ENCODE measurements around the gene RIPOR1. TPM values are rescaled to one million over a fixed set of nuclear protein-coding genes. Genes with fewer than 3 reads are reported as not detected.
A peak's percentile ranks its signal among the peaks of the same experiment; 100 is the strongest.

RIPOR1 gene
- total RNA-seq, 1 donor from 2014 or later = 159 TPM

DNA sequence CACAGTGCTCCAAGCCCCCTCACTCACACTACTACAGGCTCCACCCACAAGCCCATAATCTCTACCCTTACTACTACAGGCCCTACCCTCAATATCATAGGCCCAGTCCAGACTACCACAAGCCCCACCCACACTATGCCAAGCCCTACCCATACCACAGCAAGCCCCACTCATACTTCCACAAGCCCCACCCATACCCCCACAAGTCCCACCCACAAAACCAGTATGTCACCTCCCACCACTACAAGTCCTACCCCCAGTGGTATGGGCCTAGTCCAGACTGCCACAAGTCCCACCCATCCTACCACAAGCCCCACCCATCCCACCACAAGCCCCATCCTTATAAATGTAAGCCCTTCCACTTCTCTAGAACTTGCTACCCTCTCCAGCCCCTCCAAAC, 13.8 kb downstream of the RIPOR1 start:
- intact Hi-C loops (cut with micrococcal nuclease) = loop anchor here (1.0 kb wide), 2 partner anchors 20 to 21 kb away; partner anchors contain the start of gene CTCF
- H3K27me3 Mint-ChIP-seq = no peaks in the 10 kb centered on the region
- POLR2A ChIA-PET = interaction anchor here (1.0 to 2.4 kb wide), 2 partner anchors 12 to 61 kb away, joined by 3 to 9 read pairs; partner anchors contain the start of gene ATP6V0D1
- H3K27ac Mint-ChIP-seq = peak overlapping the region; percentile 68
- H3K4me1 Mint-ChIP-seq = peaks cover 76% of the 10 kb centered on the region
- CTCF ChIA-PET = interaction anchor here (1.1 kb wide), 1 partner anchor 102 kb away, joined by 3 read pairs; the partner anchor contains the start of gene CARMIL2
- peaks cover 77% of the 10 kb centered on the region for H3K36me3 Mint-ChIP-seq (ENCODE audit: low read depth)
- ATAC-seq (ENCODE audit: low read depth) = peak; percentile 81
- no peak overlapping the region for H3K4me3 Mint-ChIP-seq
- no peaks in the 10 kb centered on the region for H3K9me3 Mint-ChIP-seq
- no peak for TF ChIP-seq CTCF (IDR thresholded peaks at IDR 0.05)
- DNase-seq = peak; percentile 57

GRCh38 chr16:67543036-67543435, 14.4 kb downstream of the RIPOR1 start:
- intact Hi-C loops (cut with micrococcal nuclease) = no loop called here
- no peaks in the 10 kb centered on the region for H3K9me3 Mint-ChIP-seq
- H3K27ac Mint-ChIP-seq = peak overlapping the region; percentile 68
- no peak overlapping the region for H3K4me3 Mint-ChIP-seq
- H3K4me1 Mint-ChIP-seq = peaks cover 82% of the 10 kb centered on the region
- no peak for ATAC-seq (ENCODE audit: low read depth)
- no peak for DNase-seq
- H3K36me3 Mint-ChIP-seq (ENCODE audit: low read depth) = peaks cover 79% of the 10 kb centered on the region
- CTCF ChIA-PET = interaction anchor here (1.1 to 10.6 kb wide), 4 partner anchors 12 to 102 kb away, joined by 3 to 200 read pairs (median 32); partner anchors contain the start of genes CARMIL2, CTCF and RIPOR1
- H3K27me3 Mint-ChIP-seq = no peaks in the 10 kb centered on the region
- no peak for TF ChIP-seq CTCF (IDR thresholded peaks at IDR 0.05)
- POLR2A ChIA-PET = interaction anchor here (1.0 to 5.9 kb wide), 5 partner anchors 10 to 54 kb away, joined by 3 to 77 read pairs (median 5); partner anchors contain the start of genes CTCF and RIPOR1

DNA sequence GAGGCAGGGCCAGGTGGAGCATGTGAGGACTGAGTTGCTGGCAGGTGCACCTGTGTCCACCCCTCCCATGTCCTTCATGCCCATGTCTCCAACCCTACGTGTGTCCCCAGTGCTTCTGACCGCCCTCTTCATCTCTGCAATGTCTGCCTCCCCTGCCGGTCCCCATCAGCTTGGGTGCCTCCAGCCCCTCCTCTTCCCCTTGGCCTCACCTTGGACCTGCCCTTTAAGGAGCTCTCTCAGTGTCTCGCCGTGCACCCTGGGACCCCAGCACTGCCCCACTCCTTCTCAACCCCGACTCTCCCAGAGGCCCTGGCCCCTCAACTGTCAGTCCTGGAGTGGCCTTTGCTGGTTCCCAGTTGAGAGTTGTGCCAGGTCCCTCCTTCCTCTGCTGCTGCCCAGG, 15.0 kb downstream of the RIPOR1 start:
- no peak for TF ChIP-seq CTCF (IDR thresholded peaks at IDR 0.05)
- ChIA-PET CTCF (interaction anchor here (0.6 to 10.6 kb wide), 6 partner anchors 13 to 101 kb away, joined by 3 to 200 read pairs (median 12); partner anchors contain the start of genes CARMIL2, CTCF and RIPOR1), POLR2A (interaction anchor here (1.0 to 5.9 kb wide), 6 partner anchors 9 to 117 kb away, joined by 3 to 77 read pairs (median 5); partner anchors contain the start of genes ACD, CTCF, PARD6A and RIPOR1)
- Mint-ChIP-seq H3K36me3 (ENCODE audit: low read depth) (peaks cover 83% of the 10 kb centered on the region), H3K27me3 (no peaks in the 10 kb centered on the region), H3K4me1 (peaks cover 84% of the 10 kb centered on the region), H3K9me3 (no peaks in the 10 kb centered on the region), H3K27ac (peak overlapping the region; percentile 66), H3K4me3 (no peak overlapping the region)
- intact Hi-C loops (cut with micrococcal nuclease) = no loop called here
- no peak for ATAC-seq (ENCODE audit: low read depth)
- DNase-seq = no peak

DNA sequence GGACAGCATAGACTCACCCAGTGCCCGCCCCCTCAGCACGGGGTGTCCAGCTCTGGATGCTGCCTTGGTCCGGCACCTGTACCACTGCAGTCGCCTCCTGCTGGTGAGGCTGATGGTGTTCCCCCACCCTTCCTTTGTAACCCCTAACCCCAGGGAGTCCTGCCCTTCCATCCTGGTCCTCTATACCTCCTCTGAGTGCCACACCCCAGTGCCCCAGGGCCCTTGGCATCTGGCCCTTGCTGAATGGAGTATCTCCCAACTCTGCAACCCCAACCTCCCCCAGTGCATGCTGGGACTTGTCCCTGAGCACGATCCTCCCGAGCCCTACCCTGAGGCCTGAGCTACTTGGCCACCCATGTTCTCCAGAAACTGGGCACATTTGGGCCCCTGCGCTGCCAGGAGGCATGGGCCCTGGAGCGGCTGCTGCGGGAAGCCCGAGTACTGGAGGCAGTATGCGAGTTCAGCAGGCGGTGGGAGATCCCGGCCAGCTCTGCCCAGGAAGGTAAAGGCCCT, 15.8 kb downstream of the RIPOR1 start:
- ATAC-seq (ENCODE audit: low read depth) (no peak), DNase-seq (no peak)
- intact Hi-C loops (cut with micrococcal nuclease) = no loop called here
- TF ChIP-seq CTCF (IDR thresholded peaks at IDR 0.05) = no peak
- no peaks in the 10 kb centered on the region for H3K27me3 Mint-ChIP-seq
- no peak overlapping the region for H3K4me3 Mint-ChIP-seq
- H3K4me1 Mint-ChIP-seq = peaks cover 84% of the 10 kb centered on the region
- H3K27ac Mint-ChIP-seq = peak overlapping the region; percentile 66
- H3K36me3 Mint-ChIP-seq (ENCODE audit: low read depth) = peaks cover 78% of the 10 kb centered on the region
- POLR2A ChIA-PET = interaction anchor here (0.6 to 5.9 kb wide), 7 partner anchors 8 to 700 kb away, joined by 4 to 77 read pairs (median 5); partner anchors contain the start of genes ACD, CTCF, PARD6A and RIPOR1
- CTCF ChIA-PET = interaction anchor here (0.6 to 10.6 kb wide), 9 partner anchors 14 to 124 kb away, joined by 3 to 200 read pairs (median 15); partner anchors contain the start of genes ATP6V0D1, C16orf86, CARMIL2 and CTCF
- H3K9me3 Mint-ChIP-seq = no peaks in the 10 kb centered on the region
